Hepatocyte (in vitro differentiated cells): ENCODE data around the gene ABR. TPM values are rescaled to one million over a fixed set of nuclear protein-coding genes. Genes with fewer than 3 reads are reported as not detected.
A peak's percentile ranks its signal among the peaks of the same experiment; 100 is the strongest.

Experiments
- DNase-seq: peaks from one replicate; pipeline ENCODE4 v3.0.0-alpha.2; 2016; ENCODE audit warnings: low spot score
- H2AFZ ChIP-seq: fragments of 200-600 bp; sonication (generic); 2 replicates; pipeline ENCODE4 v1.6.0; 2016; ENCODE audit warnings: antibody characterized with exemption, mild to moderate bottlenecking
- H3K27ac ChIP-seq: fragments of 200-600 bp; sonication (generic); 2 replicates; pipeline ENCODE4 v1.5.1; 2016; ENCODE audit warnings: mild to moderate bottlenecking
- H3K27me3 ChIP-seq: fragments of 200-600 bp; sonication (generic); 2 replicates; pipeline ENCODE4 v1.6.1; 2016
- H3K36me3 ChIP-seq: fragments of 200-600 bp; sonication (generic); replicated peaks from 2 replicates; pipeline ENCODE4 v1.5.1; 2016; ENCODE audit warnings: low read depth; ENCODE audit not compliant: insufficient read depth
- H3K4me1 ChIP-seq: fragments of 200-600 bp; sonication (generic); 2 replicates; pipeline ENCODE4 v1.5.1; 2016; ENCODE audit warnings: mild to moderate bottlenecking, moderate library complexity; ENCODE audit not compliant: insufficient read depth
- H3K4me2 ChIP-seq: fragments of 200-600 bp; sonication (generic); 2 replicates; pipeline ENCODE4 v1.6.0; 2016
- H3K4me3 ChIP-seq: fragments of 200-600 bp; sonication (generic); 2 replicates; pipeline ENCODE4 v1.5.1; 2016; ENCODE audit warnings: mild to moderate bottlenecking
- H3K79me2 ChIP-seq: fragments of 200-600 bp; sonication (generic); 2 replicates; pipeline ENCODE4 v1.6.0; 2017; ENCODE audit warnings: mild to moderate bottlenecking
- H3K9me2 ChIP-seq: fragments of 200-600 bp; sonication (generic); replicated peaks from 2 replicates; pipeline ENCODE4 v1.6.0; 2017; ENCODE audit warnings: mild to moderate bottlenecking; ENCODE audit not compliant: insufficient read depth
- H3K9me3 ChIP-seq: fragments of 200-600 bp; sonication (generic); 2 replicates; pipeline ENCODE4 v1.5.1; 2016; ENCODE audit warnings: low read depth, mild to moderate bottlenecking
- H4K20me1 ChIP-seq: fragments of 200-600 bp; sonication (generic); 2 replicates; pipeline ENCODE4 v1.6.0; 2016; ENCODE audit warnings: mild to moderate bottlenecking; ENCODE audit not compliant: insufficient read depth, poor library complexity, severe bottlenecking
- CTCF ChIP-seq: fragments of 200-600 bp; sonication (generic); IDR thresholded peaks from 2 replicates; pipeline ENCODE4 v1.5.1; 2016; ENCODE audit warnings: antibody characterized with exemption, mild to moderate bottlenecking; ENCODE audit not compliant: poor library complexity
- EZH2 ChIP-seq: fragments of 200-600 bp; sonication (generic); IDR thresholded peaks from 2 replicates; pipeline ENCODE4 v1.6.1; 2016; ENCODE audit warnings: antibody characterized with exemption, mild to moderate bottlenecking, borderline replicate concordance
- EZH2phosphoT487 ChIP-seq: fragments of 200-600 bp; sonication (generic); IDR thresholded peaks from one replicate; pipeline ENCODE4 v1.6.1; 2018; ENCODE audit warnings: antibody characterized with exemption, mild to moderate bottlenecking, low read depth, moderate library complexity; ENCODE audit not compliant: unreplicated experiment, severe bottlenecking
- WGBS: methylation state at CpG from one replicate; pipeline ENCODE4 v1.1.6; 2016; ENCODE audit warnings: low lambda C conversion rate; ENCODE audit errors: missing lambda C conversion rate; 5-methylcytosine and 5-hydroxymethylcytosine counted together
- polyA plus RNA-seq: library from polyadenylated mRNA; unstranded; fragments of >200 nt; fragmentation: Nextera tagmentation; extraction: Ambion mirVana; gene quantifications from 2 replicates; pipeline ENCODE4 v1.2.1, GENCODE V29; 2016
- total RNA-seq: library from RNA; depleted of rRNA; stranded (reverse); fragments of >200 nt; gene quantifications from 2 replicates; pipeline ENCODE4 v1.2.3, GENCODE V29; 2014

The ABR gene
- total and polyA plus RNA-seq, 2 experiments from 2014 or later, result 26.8 to 51.5 TPM

GRCh38 chr17:962670-963069, 217.1 kb downstream of the ABR start:
- Histone ChIP-seq H3K4me3 (no peak overlapping the region), H3K9me2 (no peaks in the 10 kb centered on the region), H3K4me2 (peak overlapping the region; percentile 65), H3K9me3 (no peaks in the 10 kb centered on the region), H3K27ac (peak overlapping the region; percentile 93), H2AFZ (no peak overlapping the region), H3K27me3 (no peaks in the 10 kb centered on the region), H3K79me2 (peaks cover 94% of the 10 kb centered on the region), H4K20me1 (peaks cover 6% of the 10 kb centered on the region), H3K36me3 (no peaks in the 10 kb centered on the region), H3K4me1 (peaks cover 34% of the 10 kb centered on the region)
- WGBS, result 50% methylated on average over 11 of the region's 11 CpGs
- TF ChIP-seq EZH2phosphoT487, result no peak
- TF ChIP-seq CTCF, result no peak
- TF ChIP-seq EZH2, result no peak
- DNase-seq, result no peak

GRCh38 chr17:962166-962565, 217.6 kb downstream of the ABR start:
- Histone ChIP-seq H3K4me1 (peaks cover 34% of the 10 kb centered on the region), H3K4me2 (peak overlapping the region; percentile 65), H3K9me3 (no peaks in the 10 kb centered on the region), H3K4me3 (no peak overlapping the region), H3K79me2 (peaks cover 94% of the 10 kb centered on the region), H3K36me3 (no peaks in the 10 kb centered on the region), H3K27me3 (no peaks in the 10 kb centered on the region), H3K9me2 (no peaks in the 10 kb centered on the region), H4K20me1 (peaks cover 6% of the 10 kb centered on the region), H3K27ac (peak overlapping the region; percentile 93), H2AFZ (no peak overlapping the region)
- TF ChIP-seq EZH2 (no peak), CTCF (no peak), EZH2phosphoT487 (no peak)
- 73% methylated on average over 8 of the region's 8 CpGs for WGBS
- DNase-seq, result no peak

- Histone ChIP-seq H3K79me2 (peaks cover 90% of the 10 kb centered on the region), H3K4me1 (peaks cover 17% of the 10 kb centered on the region), H3K9me3 (no peaks in the 10 kb centered on the region), H4K20me1 (peaks cover 6% of the 10 kb centered on the region), H2AFZ (no peak overlapping the region), H3K9me2 (no peaks in the 10 kb centered on the region), H3K4me3 (no peak overlapping the region), H3K27ac (no peak overlapping the region), H3K27me3 (no peaks in the 10 kb centered on the region), H3K4me2 (no peak overlapping the region), H3K36me3 (no peaks in the 10 kb centered on the region)
- no peak for TF ChIP-seq EZH2
- no peak for TF ChIP-seq CTCF
- TF ChIP-seq EZH2phosphoT487, result no peak
- WGBS, result 92% methylated on average over 31 of the region's 31 CpGs
- DNase-seq, result no peak
Observed at GRCh38 chr17:958712-959451, 220.9 kb downstream of the ABR start.
